MM.1S (cell line): ENCODE results near the gene FBXO42.

Source experiments
- DNase-seq: peaks from one replicate; pipeline ENCODE4 v3.0.0-alpha.2; 2015
- H2AFZ ChIP-seq: fragments of 300-600 bp; sonication (generic); 2 replicates; pipeline ENCODE4 v1.6.0; 2016; ENCODE audit warnings: antibody characterized with exemption, low read length
- H3F3A ChIP-seq: fragments of 300-600 bp; sonication (generic); 2 replicates; pipeline ENCODE4 v1.6.1; 2016; ENCODE audit warnings: mild to moderate bottlenecking, antibody characterized with exemption, low read length, moderate library complexity, mixed read lengths; ENCODE audit not compliant: insufficient read depth
- H3K27ac ChIP-seq: fragments of 300-600 bp; sonication (generic); 2 replicates; pipeline ENCODE4 v1.5.1; 2016; ENCODE audit warnings: mild to moderate bottlenecking, low read length
- H3K27me3 ChIP-seq: fragments of 300-600 bp; sonication (generic); replicated peaks from 2 replicates; pipeline ENCODE4 v1.6.0; 2016; ENCODE audit warnings: low read length; ENCODE audit not compliant: insufficient read depth
- H3K36me3 ChIP-seq: fragments of 300-600 bp; sonication (generic); replicated peaks from 2 replicates; pipeline ENCODE4 v1.6.1; 2016; ENCODE audit warnings: mild to moderate bottlenecking, low read length, mixed read lengths; ENCODE audit not compliant: insufficient read depth
- H3K4me1 ChIP-seq: fragments of 300-600 bp; sonication (generic); 2 replicates; pipeline ENCODE4 v1.6.1; 2016; ENCODE audit warnings: low read length, mixed read lengths
- H3K4me2 ChIP-seq: fragments of 300-600 bp; sonication (generic); 2 replicates; pipeline ENCODE4 v1.6.0; 2016; ENCODE audit warnings: low read depth, low read length
- H3K4me3 ChIP-seq: fragments of 300-600 bp; sonication (generic); 2 replicates; pipeline ENCODE4 v1.5.1; 2016; ENCODE audit warnings: low read length, mixed read lengths
- H3K79me2 ChIP-seq: fragments of 300-600 bp; sonication (generic); 2 replicates; pipeline ENCODE4 v1.6.1; 2016; ENCODE audit warnings: mixed run types, low read length, mixed read lengths
- H3K9ac ChIP-seq: fragments of 300-600 bp; sonication (generic); 2 replicates; pipeline ENCODE4 v1.6.1; 2016; ENCODE audit warnings: low read length, mixed read lengths
- H3K9me2 ChIP-seq: fragments of 300-600 bp; sonication (generic); replicated peaks from 2 replicates; pipeline ENCODE4 v1.6.1; 2016; ENCODE audit warnings: mild to moderate bottlenecking, low read length, mixed read lengths; ENCODE audit not compliant: insufficient read depth
- H3K9me3 ChIP-seq: fragments of 300-600 bp; sonication (generic); replicated peaks from 2 replicates; pipeline ENCODE4 v1.6.1; 2016; ENCODE audit warnings: mild to moderate bottlenecking, low read length, mixed read lengths; ENCODE audit not compliant: insufficient read depth
- H4K20me1 ChIP-seq: fragments of 300-600 bp; sonication (generic); 2 replicates; pipeline ENCODE4 v1.6.1; 2016; ENCODE audit warnings: mild to moderate bottlenecking, low read length, moderate library complexity, mixed read lengths; ENCODE audit not compliant: insufficient read depth
- EZH2 ChIP-seq: fragments of 300-600 bp; sonication (generic); optimal IDR thresholded peaks from 2 replicates; pipeline ENCODE3; 2017; ENCODE audit warnings: low read depth, mild to moderate bottlenecking, antibody characterized with exemption, low read length, mixed read lengths
- EZH2phosphoT487 ChIP-seq: fragments of 300-600 bp; sonication (generic); IDR thresholded peaks from 2 replicates; pipeline ENCODE4 v1.6.1; 2018; ENCODE audit warnings: antibody characterized with exemption, low read length
- TF ChIP-seq, protein P1 (sequence below): fragments of 300-600 bp; sonication (generic); IDR thresholded peaks from 2 replicates; pipeline ENCODE4 v1.5.1; 2016; ENCODE audit warnings: antibody characterized with exemption, low read length, mixed read lengths

Gene FBXO42

DNA sequence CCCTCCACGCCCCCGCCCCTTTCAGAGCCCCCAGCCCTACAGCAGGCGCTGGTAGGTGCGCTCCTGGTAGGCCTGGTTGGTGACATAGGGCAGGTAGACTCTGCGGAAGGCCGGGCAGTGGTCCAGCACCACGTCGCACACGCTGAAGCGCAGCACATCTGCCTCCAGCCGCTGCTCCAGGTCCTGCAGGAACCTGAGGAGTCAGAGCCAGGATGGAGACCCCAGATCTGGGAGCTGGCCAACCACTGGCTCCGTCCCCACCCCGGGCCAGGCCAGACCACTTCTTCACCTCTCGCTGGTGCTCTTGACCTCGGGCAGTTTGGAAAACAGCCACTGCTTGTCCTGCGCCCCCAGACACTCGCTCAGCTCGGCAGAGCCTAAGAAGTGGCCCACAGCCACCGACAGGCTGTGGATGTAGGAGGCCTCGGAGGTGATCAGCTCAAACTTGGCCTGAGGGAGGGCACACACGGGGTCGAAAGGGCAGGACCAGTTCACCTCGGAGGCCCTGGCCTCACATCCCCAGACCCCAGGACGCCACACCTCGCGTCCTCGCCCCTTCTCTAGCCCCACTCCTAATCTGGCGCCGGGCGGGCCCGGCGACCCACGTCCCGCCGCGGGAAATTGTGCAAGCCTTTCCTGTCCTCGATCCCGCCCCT lies 146.3 kb downstream of the FBXO42 start:
- peak overlapping the region; percentile 96 for H3K4me2 ChIP-seq
- H4K20me1 ChIP-seq = no peaks in the 10 kb centered on the region
- no peaks in the 10 kb centered on the region for H3K9me2 ChIP-seq
- peaks cover 4% of the 10 kb centered on the region; the same call in 1 of the 2 replicates for H3F3A ChIP-seq
- no peaks in the 10 kb centered on the region for H3K27me3 ChIP-seq
- no peaks in the 10 kb centered on the region for H3K9me3 ChIP-seq
- TF ChIP-seq, protein P1, sequence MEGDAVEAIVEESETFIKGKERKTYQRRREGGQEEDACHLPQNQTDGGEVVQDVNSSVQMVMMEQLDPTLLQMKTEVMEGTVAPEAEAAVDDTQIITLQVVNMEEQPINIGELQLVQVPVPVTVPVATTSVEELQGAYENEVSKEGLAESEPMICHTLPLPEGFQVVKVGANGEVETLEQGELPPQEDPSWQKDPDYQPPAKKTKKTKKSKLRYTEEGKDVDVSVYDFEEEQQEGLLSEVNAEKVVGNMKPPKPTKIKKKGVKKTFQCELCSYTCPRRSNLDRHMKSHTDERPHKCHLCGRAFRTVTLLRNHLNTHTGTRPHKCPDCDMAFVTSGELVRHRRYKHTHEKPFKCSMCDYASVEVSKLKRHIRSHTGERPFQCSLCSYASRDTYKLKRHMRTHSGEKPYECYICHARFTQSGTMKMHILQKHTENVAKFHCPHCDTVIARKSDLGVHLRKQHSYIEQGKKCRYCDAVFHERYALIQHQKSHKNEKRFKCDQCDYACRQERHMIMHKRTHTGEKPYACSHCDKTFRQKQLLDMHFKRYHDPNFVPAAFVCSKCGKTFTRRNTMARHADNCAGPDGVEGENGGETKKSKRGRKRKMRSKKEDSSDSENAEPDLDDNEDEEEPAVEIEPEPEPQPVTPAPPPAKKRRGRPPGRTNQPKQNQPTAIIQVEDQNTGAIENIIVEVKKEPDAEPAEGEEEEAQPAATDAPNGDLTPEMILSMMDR = no peak
- TF ChIP-seq EZH2phosphoT487 = no peak
- TF ChIP-seq EZH2 = no peak
- H3K27ac ChIP-seq = no peak overlapping the region
- no peaks in the 10 kb centered on the region for H3K79me2 ChIP-seq
- H2AFZ ChIP-seq = peak overlapping the region; percentile 75
- no peaks in the 10 kb centered on the region for H3K36me3 ChIP-seq
- peak overlapping the region; percentile 65 for H3K4me3 ChIP-seq
- no peak for DNase-seq
- H3K4me1 ChIP-seq = no peaks in the 10 kb centered on the region; the same call in 1 of the 2 replicates
- H3K9ac ChIP-seq = peak overlapping the region; percentile 27; the same call in 1 of the 2 replicates

DNA sequence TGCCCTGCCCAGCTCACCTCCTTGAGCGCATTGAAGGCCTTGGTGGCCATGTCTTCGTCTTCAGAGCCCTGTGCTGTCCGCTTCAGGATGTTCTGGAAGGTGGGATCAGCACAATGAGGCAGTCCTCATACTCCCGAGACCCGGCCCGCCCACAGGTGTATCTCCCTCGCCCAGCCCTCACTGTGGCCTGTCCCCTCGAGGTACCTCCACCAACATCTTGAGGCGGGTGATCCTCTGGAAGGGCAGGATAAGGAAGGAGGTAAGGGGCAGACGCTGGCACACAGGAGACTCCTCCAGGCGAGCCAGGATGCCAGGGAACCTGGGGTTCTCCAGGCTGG lies 147.0 kb downstream of the FBXO42 start:
- Histone ChIP-seq H3K36me3 (no peaks in the 10 kb centered on the region), H2AFZ (no peak overlapping the region), H3F3A (peaks cover 4% of the 10 kb centered on the region; the same call in 1 of the 2 replicates), H3K4me1 (no peaks in the 10 kb centered on the region; the same call in 1 of the 2 replicates), H3K4me2 (no peak overlapping the region), H3K9me2 (no peaks in the 10 kb centered on the region), H3K27ac (no peak overlapping the region), H3K27me3 (no peaks in the 10 kb centered on the region), H4K20me1 (no peaks in the 10 kb centered on the region), H3K4me3 (no peak overlapping the region), H3K9ac (no peak overlapping the region), H3K9me3 (no peaks in the 10 kb centered on the region), H3K79me2 (no peaks in the 10 kb centered on the region)
- TF ChIP-seq, protein P1 = no peak
- TF ChIP-seq EZH2 (no peak), EZH2phosphoT487 (no peak)
- no peak for DNase-seq

DNA sequence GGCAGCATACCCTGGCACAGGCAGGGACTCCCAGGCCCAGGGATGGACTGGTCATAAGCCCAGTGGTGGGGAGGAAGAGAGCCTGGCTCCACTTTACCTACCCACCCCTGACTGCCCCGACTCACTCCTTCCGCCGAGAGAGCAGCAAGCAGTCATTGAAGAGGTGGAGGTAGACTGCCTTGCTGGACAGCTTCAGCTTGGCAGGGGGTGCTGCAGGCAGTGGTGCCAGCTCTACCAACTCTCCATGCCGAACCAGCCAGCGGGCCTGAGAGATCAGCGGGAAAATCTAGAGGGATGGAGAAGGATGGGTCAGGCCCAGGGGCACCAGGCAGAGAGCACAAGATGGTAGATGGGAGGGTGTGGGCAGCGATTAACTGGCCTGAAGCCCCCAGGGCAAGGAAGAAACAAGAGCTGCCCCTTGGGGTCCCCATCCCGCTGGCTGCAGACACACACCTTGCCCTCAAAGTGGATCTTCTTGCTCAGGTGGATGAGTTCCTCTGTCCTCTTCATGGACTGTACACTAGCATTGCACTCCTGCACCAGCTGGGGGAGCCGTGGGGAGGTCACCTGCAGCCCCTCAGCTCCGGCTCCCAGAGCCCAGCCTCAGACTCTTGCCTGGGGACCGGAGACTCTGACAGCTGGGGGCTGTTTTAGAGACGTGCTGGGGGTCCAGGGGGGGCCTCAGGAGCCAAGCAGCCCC lies 147.5 kb downstream of the FBXO42 start:
- Histone ChIP-seq H3F3A (peaks cover 4% of the 10 kb centered on the region; the same call in 1 of the 2 replicates), H3K9me2 (no peaks in the 10 kb centered on the region), H4K20me1 (no peaks in the 10 kb centered on the region), H3K4me1 (no peaks in the 10 kb centered on the region; the same call in 1 of the 2 replicates), H3K9ac (no peak overlapping the region), H2AFZ (no peak overlapping the region), H3K4me2 (no peak overlapping the region), H3K27ac (no peak overlapping the region), H3K79me2 (no peaks in the 10 kb centered on the region), H3K9me3 (no peaks in the 10 kb centered on the region), H3K4me3 (no peak overlapping the region), H3K36me3 (no peaks in the 10 kb centered on the region), H3K27me3 (no peaks in the 10 kb centered on the region)
- DNase-seq = no peak
- TF ChIP-seq EZH2 = no peak
- TF ChIP-seq EZH2phosphoT487 = no peak
- TF ChIP-seq, protein P1 = peak; percentile 43
